K562 treated with DMSO at 1 percent for 4 hours (cell line): Measurements from ENCODE around the gene TULP1. TPM values are rescaled to one million over a fixed set of nuclear protein-coding genes. Genes with fewer than 3 reads are reported as not detected.

Experiments
- total RNA-seq: library from RNA; unstranded; fragments of 300-600 nt; gene quantifications from 2 replicates; pipeline ENCODE4 v1.2.3, GENCODE V29; 2022; ENCODE audit not compliant: insufficient read depth

The TULP1 gene
- total RNA-seq = not detected in 2 replicates

DNA sequence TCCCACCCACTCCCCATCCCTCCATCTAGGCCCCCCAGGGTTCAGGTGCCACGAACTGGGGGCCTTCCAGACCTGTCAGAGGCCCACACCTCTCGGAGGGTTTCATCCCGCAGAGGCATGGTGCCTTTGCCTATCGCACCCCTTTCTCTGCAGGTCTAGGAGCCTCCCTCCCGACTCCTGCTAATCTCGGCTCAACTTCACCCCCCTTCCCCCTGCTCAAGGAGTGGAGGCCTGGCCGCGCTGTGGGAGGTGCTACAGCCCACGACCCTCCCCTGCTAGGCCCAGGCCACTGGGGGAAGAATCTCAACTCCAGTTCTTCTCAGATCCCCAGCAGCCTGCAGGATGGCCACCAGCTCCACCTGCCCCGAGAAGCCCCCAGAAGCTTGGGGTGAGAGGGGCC, at the start of gene TULP1:
Gene TULP1 (minus strand): TSS at position 157 of the 400 bp plus-strand sequence. CDS start 38 bp downstream, at position 119.

DNA sequence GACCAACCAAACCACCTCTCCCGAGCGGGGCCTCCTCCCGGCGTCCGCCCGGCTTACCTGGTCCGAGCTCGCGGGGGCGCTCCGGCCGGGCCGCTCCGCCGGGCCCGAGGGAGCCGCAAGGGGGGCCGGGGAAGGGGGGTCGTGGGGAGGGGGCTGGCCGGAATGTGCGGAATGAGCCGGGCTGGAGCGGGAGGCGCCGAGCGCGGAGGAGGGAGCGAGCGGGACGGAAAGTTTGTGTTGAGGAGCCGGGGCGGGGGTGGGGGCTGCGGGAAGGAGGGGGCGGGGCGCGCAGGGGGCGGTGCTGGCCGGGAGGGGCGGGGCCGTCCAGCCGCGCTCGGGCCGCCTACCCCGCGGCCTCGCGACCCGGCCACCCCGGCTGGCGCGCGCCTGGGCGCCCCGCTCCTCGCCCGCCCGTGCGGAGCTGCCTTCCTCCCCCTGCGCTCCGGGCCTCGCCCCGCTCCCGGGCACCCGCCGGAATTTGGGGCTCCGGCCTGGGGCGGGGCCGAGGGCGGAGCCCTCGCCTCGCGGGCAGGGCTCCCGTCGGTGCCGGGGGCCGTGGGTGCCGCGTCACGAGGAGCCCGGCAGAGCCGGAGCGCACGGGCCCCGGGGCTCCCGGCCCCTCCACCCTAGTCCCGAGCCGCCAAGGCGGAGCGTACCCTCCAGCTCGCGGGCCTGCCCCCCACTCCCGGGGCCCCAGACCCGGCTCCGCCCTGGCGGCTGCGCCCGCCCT, 15.7 kb downstream of the TULP1 start, which contains the start of gene TEAD3:
Gene TEAD3 (minus strand): TSS at position 239 of the 730 bp plus-strand sequence.

DNA sequence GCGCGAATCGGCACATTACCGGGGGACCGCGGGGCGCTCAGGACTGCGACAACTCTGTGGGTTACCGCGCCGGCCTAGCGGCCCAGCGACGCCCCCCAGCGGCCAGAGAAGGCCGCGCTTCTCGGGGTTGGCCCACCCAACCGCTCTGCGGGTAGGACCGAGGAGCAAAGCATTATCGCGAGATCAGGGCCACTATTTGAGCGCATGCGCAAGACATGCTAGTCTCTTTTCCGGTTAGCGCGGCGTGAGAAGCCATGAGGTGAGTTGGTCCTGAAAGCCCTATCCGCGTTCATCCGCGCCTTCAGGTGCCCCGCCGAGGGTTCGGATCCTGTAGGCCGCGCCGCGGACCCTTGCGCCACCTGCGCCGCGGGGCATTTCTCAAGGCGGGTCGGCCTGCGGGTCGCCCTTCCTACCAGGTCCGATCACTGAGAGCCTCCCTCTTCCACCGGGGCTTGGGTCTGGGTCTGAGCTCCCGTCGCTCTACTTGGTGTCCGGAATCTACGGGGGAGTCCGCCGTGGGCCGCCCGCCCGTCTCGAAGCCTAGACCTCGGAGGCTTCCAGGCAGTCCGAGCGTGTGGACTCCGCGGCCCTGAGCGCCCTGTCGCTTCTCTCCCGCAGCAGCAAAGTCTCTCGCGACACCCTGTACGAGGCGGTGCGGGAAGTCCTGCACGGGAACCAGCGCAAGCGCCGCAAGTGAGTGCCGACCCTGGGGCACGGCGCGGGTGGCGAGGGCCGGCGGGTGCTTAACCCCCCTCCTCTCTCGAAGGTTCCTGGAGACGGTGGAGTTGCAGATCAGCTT, 44.3 kb downstream of the TULP1 start, which contains the start of gene RPL10A:
Gene RPL10A (plus strand): TSS at position 221 of the 799 bp plus-strand sequence. CDS start 34 bp downstream, at position 255.

DNA sequence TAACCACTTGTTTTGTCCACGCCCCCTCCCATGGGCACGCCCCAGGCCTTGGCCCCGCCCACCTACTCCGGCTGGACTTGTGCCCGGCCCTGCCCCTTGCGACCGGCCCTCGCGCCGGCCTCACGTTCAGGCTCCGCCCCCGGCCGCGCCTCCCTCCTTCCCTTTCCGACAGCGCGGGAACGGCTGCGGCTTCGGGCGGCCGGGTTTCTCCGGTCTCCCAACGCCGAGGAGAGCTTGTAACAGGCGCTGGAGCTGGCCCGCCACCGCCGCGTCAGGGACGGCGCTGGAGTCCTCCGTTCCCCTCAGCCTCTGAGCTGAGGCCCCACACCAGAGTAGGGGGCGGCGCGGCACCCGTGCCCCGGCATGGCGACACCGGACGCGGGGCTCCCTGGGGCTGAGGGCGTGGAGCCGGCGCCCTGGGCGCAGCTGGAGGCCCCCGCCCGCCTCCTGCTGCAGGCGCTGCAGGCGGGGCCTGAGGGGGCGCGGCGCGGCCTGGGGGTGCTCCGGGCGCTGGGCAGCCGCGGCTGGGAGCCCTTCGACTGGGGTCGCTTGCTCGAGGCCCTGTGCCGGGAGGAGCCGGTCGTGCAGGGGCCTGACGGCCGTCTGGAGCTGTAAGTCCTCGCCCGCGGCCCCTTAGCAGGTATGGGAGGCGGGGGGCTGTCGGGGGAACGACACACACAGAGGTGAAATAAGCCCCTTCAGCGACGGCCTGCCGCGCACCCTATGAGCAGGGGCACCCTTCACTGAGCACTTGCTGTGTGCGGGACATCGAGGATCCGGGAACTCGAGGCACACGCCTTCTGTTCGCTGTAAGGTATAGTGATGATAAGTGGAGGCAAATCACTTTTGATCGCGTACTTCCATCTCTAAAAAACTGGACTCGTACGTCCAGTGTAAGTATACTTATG, 60.3 kb downstream of the TULP1 start, which contains the start of gene FANCE:
Gene FANCE (plus strand): TSS at position 156 of the 908 bp plus-strand sequence. CDS start 208 bp downstream, at position 364.

Other genes starting within 250 kb of the TULP1 start
- 31.8 and 38.8 TPM in 2 replicates for gene DEF6, start 215.1 kb downstream of the TULP1 start, total RNA-seq
- gene PPARD, start 170.3 kb downstream of the TULP1 start, total RNA-seq = 31.9 and 41.0 TPM in 2 replicates
- gene FANCE, start 60.6 kb downstream of the TULP1 start, total RNA-seq = 11.7 and 14.6 TPM in 2 replicates
- 3,352 and 3,520 TPM in 2 replicates for gene RPL10A, start 44.5 kb downstream of the TULP1 start, total RNA-seq
- 8.9 and 9.2 TPM in 2 replicates for gene TEAD3, start 15.8 kb downstream of the TULP1 start, total RNA-seq
- 31.4 and 37.9 TPM in 2 replicates for gene FKBP5, start 176.0 kb upstream of the TULP1 start, total RNA-seq
- gene ARMC12, start 224.1 kb upstream of the TULP1 start, total RNA-seq = not detected in 2 replicates